Loucy (cell line): ENCODE data around the gene MACC1.

Experiments
- EZH2phosphoT487 ChIP-seq: fragments of 200-600 bp; IDR thresholded peaks from 2 replicates; pipeline ENCODE4 v1.6.1; 2018; ENCODE audit warnings: antibody characterized with exemption, mild to moderate bottlenecking, moderate library complexity, borderline replicate concordance
- TF ChIP-seq, protein P1 (sequence below): fragments of 200-600 bp; sonication (generic); conservative IDR thresholded peaks from 2 replicates; pipeline ENCODE4 v1.5.1; 2014; ENCODE audit warnings: mild to moderate bottlenecking, antibody characterized with exemption, low read length

DNA sequence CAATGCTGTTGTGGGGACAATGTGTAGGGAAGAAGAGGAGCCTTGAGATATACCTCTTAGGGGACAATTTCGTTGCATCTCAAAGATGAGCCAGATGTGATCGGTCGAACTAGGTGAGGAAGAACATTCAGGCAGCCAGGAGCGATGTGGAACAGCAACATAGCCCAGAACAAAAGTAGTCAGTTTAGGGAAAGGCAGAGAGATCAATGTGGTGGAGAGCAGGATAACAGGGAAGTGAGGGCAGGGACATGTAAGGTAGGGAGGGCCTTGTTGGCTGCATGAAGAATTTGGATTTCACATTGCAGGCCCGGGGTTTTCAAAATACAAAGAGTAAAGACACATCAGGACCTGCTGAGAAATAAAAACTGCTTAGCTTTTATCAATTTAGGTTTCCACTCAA lies 29.1 kb upstream of the MACC1 start:
- TF ChIP-seq, protein P1, sequence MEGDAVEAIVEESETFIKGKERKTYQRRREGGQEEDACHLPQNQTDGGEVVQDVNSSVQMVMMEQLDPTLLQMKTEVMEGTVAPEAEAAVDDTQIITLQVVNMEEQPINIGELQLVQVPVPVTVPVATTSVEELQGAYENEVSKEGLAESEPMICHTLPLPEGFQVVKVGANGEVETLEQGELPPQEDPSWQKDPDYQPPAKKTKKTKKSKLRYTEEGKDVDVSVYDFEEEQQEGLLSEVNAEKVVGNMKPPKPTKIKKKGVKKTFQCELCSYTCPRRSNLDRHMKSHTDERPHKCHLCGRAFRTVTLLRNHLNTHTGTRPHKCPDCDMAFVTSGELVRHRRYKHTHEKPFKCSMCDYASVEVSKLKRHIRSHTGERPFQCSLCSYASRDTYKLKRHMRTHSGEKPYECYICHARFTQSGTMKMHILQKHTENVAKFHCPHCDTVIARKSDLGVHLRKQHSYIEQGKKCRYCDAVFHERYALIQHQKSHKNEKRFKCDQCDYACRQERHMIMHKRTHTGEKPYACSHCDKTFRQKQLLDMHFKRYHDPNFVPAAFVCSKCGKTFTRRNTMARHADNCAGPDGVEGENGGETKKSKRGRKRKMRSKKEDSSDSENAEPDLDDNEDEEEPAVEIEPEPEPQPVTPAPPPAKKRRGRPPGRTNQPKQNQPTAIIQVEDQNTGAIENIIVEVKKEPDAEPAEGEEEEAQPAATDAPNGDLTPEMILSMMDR: no peak
- no peak for TF ChIP-seq EZH2phosphoT487
